Measurements from ENCODE around the gene ZFYVE21.
A peak's percentile ranks its signal among the peaks of the same experiment; 100 is the strongest.

The ZFYVE21 gene

GRCh38 chr14:103739793-103740501 is 24.3 kb downstream of the ZFYVE21 start:
- no peak for DNase-seq

- no peak for DNase-seq
Observed at GRCh38 chr14:103740991-103741689, 25.5 kb downstream of the ZFYVE21 start.

- no peak for DNase-seq
Observed at GRCh38 chr14:103741876-103742275, 26.3 kb downstream of the ZFYVE21 start.

GRCh38 chr14:103742499-103743255 is 27.1 kb downstream of the ZFYVE21 start:
- DNase-seq = no peak

GRCh38 chr14:103743691-103744090 is 28.1 kb downstream of the ZFYVE21 start:
- no peak for DNase-seq

- no peak for DNase-seq
Observed at GRCh38 chr14:103744621-103745395, 29.2 kb downstream of the ZFYVE21 start.

- no peak for DNase-seq
Observed at GRCh38 chr14:103745424-103745823, 29.8 kb downstream of the ZFYVE21 start.

GRCh38 chr14:103746701-103747100 is 31.1 kb downstream of the ZFYVE21 start:
- no peak for DNase-seq

- peak; percentile 47 for DNase-seq
Observed at GRCh38 chr14:103748534-103748857, 32.9 kb downstream of the ZFYVE21 start.

- no peak for DNase-seq
Observed at GRCh38 chr14:103749452-103749851, 33.8 kb downstream of the ZFYVE21 start.

GRCh38 chr14:103749860-103750259 is 34.2 kb downstream of the ZFYVE21 start:
- no peak for DNase-seq

- no peak for DNase-seq
Observed at GRCh38 chr14:103753774-103754173, 38.2 kb downstream of the ZFYVE21 start.

- no peak for DNase-seq
Observed at GRCh38 chr14:103755060-103755459, 39.5 kb downstream of the ZFYVE21 start.

- no peak for DNase-seq
Observed at GRCh38 chr14:103758059-103758776, 42.6 kb downstream of the ZFYVE21 start.

GRCh38 chr14:103762036-103762435 is 46.4 kb downstream of the ZFYVE21 start:
- DNase-seq = no peak

GRCh38 chr14:103762541-103762940 is 46.9 kb downstream of the ZFYVE21 start:
- DNase-seq = no peak

GRCh38 chr14:103763730-103764488 is 48.3 kb downstream of the ZFYVE21 start:
- DNase-seq = no peak

GRCh38 chr14:103765526-103765925 is 49.9 kb downstream of the ZFYVE21 start:
- DNase-seq = no peak

- DNase-seq = no peak
Observed at GRCh38 chr14:103767336-103767894, 51.8 kb downstream of the ZFYVE21 start.

GRCh38 chr14:103770500-103770899 is 54.9 kb downstream of the ZFYVE21 start:
- no peak for DNase-seq

GRCh38 chr14:103770902-103771301 is 55.3 kb downstream of the ZFYVE21 start:
- DNase-seq = no peak

Measured in DMS53 (cell line).